SK-N-SH (cell line): ENCODE data around the gene WDR81. TPM values are rescaled to one million over a fixed set of nuclear protein-coding genes. Genes with fewer than 3 reads are reported as not detected.
A peak's percentile ranks its signal among the peaks of the same experiment; 100 is the strongest.

Experiments used
- CTCF ChIA-PET: fragments of 300-600, 350-600 bp; formaldehyde crosslinking; extraction: SDS; loops from one replicate; lab custom pipeline; 2021; lab: Yijun Ruan, JAX
- POLR2A ChIA-PET: fragments of 350-600 bp; sonication (Branson Sonifier 250); formaldehyde crosslinking; extraction: SDS; loops from one replicate; lab custom pipeline; 2020; ENCODE audit warnings: antibody characterized with exemption, inconsistent platforms; lab: Yijun Ruan, JAX
- DNase-seq: peaks from one replicate; pipeline ENCODE4 v3.0.0; 2012
- H2AFZ ChIP-seq: fragments of 200-600 bp; sonication (generic); 2 replicates; pipeline ENCODE4 v1.8.1; 2016; ENCODE audit warnings: antibody characterized with exemption, mild to moderate bottlenecking, low read depth
- H3F3A ChIP-seq: fragments of 200-600 bp; sonication (generic); replicated peaks from 2 replicates; pipeline ENCODE3; 2016; ENCODE audit warnings: antibody characterized with exemption, mild to moderate bottlenecking; ENCODE audit not compliant: insufficient read depth
- H3K27ac ChIP-seq, 2 experiments: fragments of 200-500 bp in 1 of 2; fragments of 200-600 bp in 1 of 2; sonication (Bioruptor generic) in 1 of 2; sonication (generic), shearing (Covaris generic) in 1 of 2; 2 replicates each; pipeline versions ENCODE4 v1.5.1 to v1.6.1; 2014 to 2016; ENCODE audit warnings: low read depth in 2 of 2, inconsistent platforms in 1 of 2, low read length in 1 of 2, mild to moderate bottlenecking in 1 of 2, mixed read lengths in 1 of 2
- H3K27me3 ChIP-seq: fragments of 200-600 bp; sonication (generic), shearing (Covaris generic); 2 replicates; pipeline ENCODE4 v1.6.1; 2016; ENCODE audit warnings: mixed run types; ENCODE audit not compliant: insufficient read depth
- H3K36me3 ChIP-seq, 2 experiments: fragments of 200-500 bp in 1 of 2; fragments of 200-600 bp in 1 of 2; sonication (Bioruptor generic) in 1 of 2; sonication (generic) in 1 of 2; replicated peaks in 1 of 2; 2 replicates each; pipeline versions ENCODE3 to v1.5.1; 2014 to 2016; ENCODE audit warnings: low read length in 1 of 2, mild to moderate bottlenecking in 1 of 2; ENCODE audit not compliant: insufficient read depth in 2 of 2, control insufficient read depth in 1 of 2
- H3K4me1 ChIP-seq, 2 experiments: fragments of 200-500 bp in 1 of 2; fragments of 200-600 bp in 1 of 2; sonication (Bioruptor generic) in 1 of 2; sonication (generic), shearing (Covaris generic) in 1 of 2; 2 replicates each; pipeline versions ENCODE4 v1.5.1 to v1.6.1; 2014 to 2016; ENCODE audit warnings: low read depth in 1 of 2, low read length in 1 of 2, mixed run types in 1 of 2; ENCODE audit not compliant: insufficient read depth in 2 of 2, control insufficient read depth in 1 of 2
- H3K4me2 ChIP-seq: fragments of 200-600 bp; sonication (generic), shearing (Covaris generic); 2 replicates; pipeline ENCODE4 v1.6.1; 2017; ENCODE audit warnings: mixed run types
- H3K4me3 ChIP-seq, 2 experiments: fragments of 200-500 bp in 1 of 2; fragments of 200-600 bp in 1 of 2; sonication (Bioruptor generic) in 1 of 2; sonication (generic), shearing (Covaris generic) in 1 of 2; 2 replicates each; pipeline versions ENCODE4 v1.5.1 to v1.8.1; 2014 to 2016; ENCODE audit warnings: low read depth in 2 of 2, inconsistent platforms in 1 of 2, low read length in 1 of 2, mild to moderate bottlenecking in 1 of 2, mixed read lengths in 1 of 2, moderate library complexity in 1 of 2
- H3K79me2 ChIP-seq: fragments of 200-600 bp; sonication (generic); 2 replicates; pipeline ENCODE4 v1.8.1; 2017; ENCODE audit warnings: mild to moderate bottlenecking; ENCODE audit not compliant: insufficient read depth
- H3K9ac ChIP-seq: fragments of 200-600 bp; sonication (generic); 2 replicates; pipeline ENCODE4 v1.6.1; 2017; ENCODE audit warnings: mixed run types
- H3K9me2 ChIP-seq: fragments of 200-600 bp; sonication (generic); 2 replicates; pipeline ENCODE4 v1.6.1; 2017; ENCODE audit warnings: mixed run types
- H3K9me3 ChIP-seq: fragments of 200-600 bp; sonication (generic); 2 replicates; pipeline ENCODE4 v1.6.1; 2017; ENCODE audit warnings: mixed run types, mild to moderate bottlenecking, moderate library complexity
- H4K20me1 ChIP-seq: fragments of 200-600 bp; sonication (generic); 2 replicates; pipeline ENCODE4 v1.6.1; 2017; ENCODE audit warnings: mild to moderate bottlenecking, mixed run types; ENCODE audit not compliant: insufficient read depth
- CHD2 ChIP-seq: fragments of 150-350 bp; IDR thresholded peaks from 2 replicates; pipeline ENCODE4 v1.6.1; 2018; ENCODE audit warnings: low read length; ENCODE audit not compliant: partially characterized antibody
- EZH2phosphoT487 ChIP-seq: fragments of 200-600 bp; sonication (generic); IDR thresholded peaks from 2 replicates; pipeline ENCODE4 v1.6.1; 2017; ENCODE audit warnings: low read depth, mixed run types, mild to moderate bottlenecking, antibody characterized with exemption, moderate library complexity, borderline replicate concordance
- FOXM1 ChIP-seq: IDR thresholded peaks from 2 replicates; pipeline ENCODE4 v1.4.0; 2012; ENCODE audit warnings: low read depth, mild to moderate bottlenecking
- GABPA ChIP-seq: IDR thresholded peaks from 2 replicates; pipeline ENCODE4 v1.4.0; 2012; ENCODE audit warnings: low read depth, mild to moderate bottlenecking
- MXI1 ChIP-seq: IDR thresholded peaks from 2 replicates; pipeline ENCODE4 v1.6.1; 2012; ENCODE audit warnings: mild to moderate bottlenecking, low read depth, low read length, improper control_type of control experiment
- NFIC ChIP-seq: IDR thresholded peaks from 2 replicates; pipeline ENCODE4 v1.4.0; 2012; ENCODE audit warnings: borderline replicate concordance
- NRF1 ChIP-seq: IDR thresholded peaks from 2 replicates; pipeline ENCODE4 v1.6.1; 2012; ENCODE audit warnings: low read depth, mild to moderate bottlenecking, low read length
- POLR2AphosphoS5 ChIP-seq: IDR thresholded peaks from 2 replicates; pipeline ENCODE4 v1.6.1; 2012; ENCODE audit warnings: low read depth, low read length
- RAD21 ChIP-seq: IDR thresholded peaks from 2 replicates; pipeline ENCODE4 v1.6.1; 2012; ENCODE audit warnings: mild to moderate bottlenecking, low read length
- RCOR1 ChIP-seq: fragments of 150-350 bp; IDR thresholded peaks from 2 replicates; pipeline ENCODE4 v1.6.1; 2017; ENCODE audit warnings: antibody characterized with exemption, low read length
- SIN3A ChIP-seq: IDR thresholded peaks from 2 replicates; pipeline ENCODE4 v1.6.1; 2012; ENCODE audit warnings: low read depth, mild to moderate bottlenecking, low read length, moderate library complexity, borderline replicate concordance
- SMC3 ChIP-seq: IDR thresholded peaks from 2 replicates; pipeline ENCODE4 v1.6.1; 2012; ENCODE audit warnings: low read depth, low read length, improper control_type of control experiment
- TAF1 ChIP-seq: IDR thresholded peaks from 2 replicates; pipeline ENCODE4 v1.6.1; 2012; ENCODE audit warnings: low read depth, mild to moderate bottlenecking, low read length, moderate library complexity, borderline replicate concordance
- TEAD4 ChIP-seq: IDR thresholded peaks from 2 replicates; pipeline ENCODE4 v1.4.0; 2012; ENCODE audit warnings: mild to moderate bottlenecking, borderline replicate concordance; ENCODE audit not compliant: insufficient read depth
- YY1 ChIP-seq: IDR thresholded peaks from 2 replicates; pipeline ENCODE4 v1.4.0; 2012; ENCODE audit warnings: low read depth, mild to moderate bottlenecking
- WGBS: methylation state at CpG from one replicate; pipeline ENCODE4 v1.1.6; 2017; ENCODE audit warnings: low lambda C conversion rate; 5-methylcytosine and 5-hydroxymethylcytosine counted together
- polyA plus RNA-seq, 3 experiments: library from polyadenylated mRNA; depleted of rRNA; stranded (reverse); fragments of >200 nt; gene quantifications; 2 replicates each; pipeline ENCODE4 v1.2.3, GENCODE V29; 2012
- TF ChIP-seq, protein P1 (sequence below): IDR thresholded peaks from 2 replicates; pipeline ENCODE4; 2012
- TF ChIP-seq, protein P2 (sequence below): fragments of 200-600 bp; sonication (generic); IDR thresholded peaks from 2 replicates; pipeline ENCODE4 v1.6.1; 2017; ENCODE audit warnings: antibody characterized with exemption, mild to moderate bottlenecking, moderate library complexity
- TF ChIP-seq, protein P3 (sequence below): fragments of 150-350 bp; IDR thresholded peaks from 2 replicates; pipeline ENCODE4 v1.6.1; 2017; ENCODE audit warnings: antibody characterized with exemption, low read length, low read depth, borderline replicate concordance
- TF ChIP-seq, protein P4 (sequence below): IDR thresholded peaks from 2 replicates; pipeline ENCODE4 v1.4.0; 2012; ENCODE audit warnings: low read depth, borderline replicate concordance
- TF ChIP-seq, protein P5 (sequence below): IDR thresholded peaks from 2 replicates; pipeline ENCODE4 v1.4.0; 2012; ENCODE audit warnings: low read depth, borderline replicate concordance
- TF ChIP-seq, protein P6 (sequence below): IDR thresholded peaks from 2 replicates; pipeline ENCODE4 v1.4.0; 2012; ENCODE audit warnings: low read depth
- TF ChIP-seq, protein P7 (sequence below): fragments of 150-350 bp; IDR thresholded peaks from 2 replicates; pipeline ENCODE4 v1.6.1; 2016; ENCODE audit warnings: mild to moderate bottlenecking, low read depth, low read length

WDR81 gene
- polyA plus RNA-seq, 1 of the 3 experiments (the other 2 are of a cell fraction), result 9.3 TPM

DNA sequence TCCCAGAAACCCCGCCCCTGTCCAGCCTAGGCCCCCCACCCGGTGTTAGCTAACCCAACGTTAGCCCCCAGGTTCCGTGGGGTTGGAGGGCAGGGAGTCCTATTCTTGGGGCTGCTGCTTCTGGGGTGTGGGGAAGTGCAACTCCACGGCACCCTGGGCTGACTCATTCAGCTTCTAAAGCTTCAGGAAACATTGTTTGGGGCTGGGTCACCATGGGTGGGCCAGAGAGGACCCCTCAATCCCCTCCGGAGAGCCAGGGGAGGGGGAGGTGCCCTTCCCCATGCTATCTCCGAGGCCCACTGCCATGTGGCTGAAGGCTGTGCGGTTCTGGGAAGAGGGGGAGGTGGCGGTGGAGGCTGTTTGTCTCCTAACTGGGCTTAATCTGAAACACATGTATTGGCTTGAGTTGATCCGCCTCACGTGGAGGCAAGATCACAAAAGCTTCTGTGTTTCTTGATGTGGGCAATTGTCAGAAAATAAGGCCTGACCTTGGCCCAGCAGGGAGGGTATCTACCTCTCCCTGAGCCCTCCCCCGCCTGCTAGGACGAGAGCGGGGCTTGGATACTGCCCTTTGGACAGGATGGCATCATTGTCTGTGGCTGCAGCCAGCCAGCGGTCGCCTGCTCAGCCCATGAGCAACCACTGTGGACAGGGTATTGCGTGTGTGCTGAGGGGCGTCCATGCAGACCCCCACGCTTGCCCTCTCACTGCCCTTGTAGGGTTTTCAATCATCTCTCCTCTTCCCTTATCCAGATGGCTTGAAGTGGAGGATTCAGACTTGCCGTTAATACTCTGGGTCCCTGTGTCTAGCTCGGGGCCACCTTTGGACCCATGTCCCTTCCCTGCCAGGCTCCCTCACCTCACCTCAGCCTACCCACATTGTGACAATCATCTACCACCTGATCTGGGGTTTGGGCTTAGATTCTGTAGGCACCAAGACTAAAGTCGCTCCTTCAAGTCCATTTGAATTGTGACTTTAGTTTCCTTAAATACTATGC, 38.7 kb downstream of the WDR81 start:
- Histone ChIP-seq H3K9me3 (no peaks in the 10 kb centered on the region), H3K27me3 (no peaks in the 10 kb centered on the region), H4K20me1 (no peaks in the 10 kb centered on the region), H3K4me1 (peaks cover 28 to 34% of the 10 kb centered on the region in 2 experiments; a peak in 3 of 4 replicates), H3F3A (no peaks in the 10 kb centered on the region), H3K4me3 (peak overlapping the region; percentile 47 to 50; a peak in 3 of 4 replicates), H3K36me3 (no peaks in the 10 kb centered on the region), H2AFZ (peak overlapping the region; percentile 87), H3K27ac (peak overlapping the region; percentile 51 to 98), H3K9me2 (no peaks in the 10 kb centered on the region), H3K4me2 (peak overlapping the region; percentile 88), H3K79me2 (no peaks in the 10 kb centered on the region), H3K9ac (peak overlapping the region; percentile 48)
- ChIA-PET CTCF (interaction anchor here (0.6 to 3.7 kb wide), 8 partner anchors 11 to 189 kb away, joined by 3 to 23 read pairs (median 3); partner anchors contain the start of gene WDR81), POLR2A (interaction anchor here (1.0 to 2.8 kb wide), 5 partner anchors 8 to 46 kb away, joined by 3 to 24 read pairs (median 5); partner anchors contain the start of gene WDR81)
- 32% methylated on average over 18 of the region's 22 CpGs for WGBS
- peak; percentile 92 for DNase-seq
- peak; percentile 52; the same call in 1 of the 2 replicates for TF ChIP-seq NFIC
- no peak for TF ChIP-seq EZH2phosphoT487
- TF ChIP-seq RCOR1, result peak; percentile 65; the same call in 1 of the 2 replicates
- TF ChIP-seq, protein P1, sequence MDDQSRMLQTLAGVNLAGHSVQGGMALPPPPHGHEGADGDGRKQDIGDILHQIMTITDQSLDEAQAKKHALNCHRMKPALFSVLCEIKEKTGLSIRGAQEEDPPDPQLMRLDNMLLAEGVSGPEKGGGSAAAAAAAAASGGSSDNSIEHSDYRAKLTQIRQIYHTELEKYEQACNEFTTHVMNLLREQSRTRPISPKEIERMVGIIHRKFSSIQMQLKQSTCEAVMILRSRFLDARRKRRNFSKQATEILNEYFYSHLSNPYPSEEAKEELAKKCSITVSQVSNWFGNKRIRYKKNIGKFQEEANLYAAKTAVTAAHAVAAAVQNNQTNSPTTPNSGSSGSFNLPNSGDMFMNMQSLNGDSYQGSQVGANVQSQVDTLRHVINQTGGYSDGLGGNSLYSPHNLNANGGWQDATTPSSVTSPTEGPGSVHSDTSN, result 0 out of 2 replicates have a peak, but pooled peaks have one; percentile 15
- no peak for TF ChIP-seq NRF1
- TF ChIP-seq, protein P2, sequence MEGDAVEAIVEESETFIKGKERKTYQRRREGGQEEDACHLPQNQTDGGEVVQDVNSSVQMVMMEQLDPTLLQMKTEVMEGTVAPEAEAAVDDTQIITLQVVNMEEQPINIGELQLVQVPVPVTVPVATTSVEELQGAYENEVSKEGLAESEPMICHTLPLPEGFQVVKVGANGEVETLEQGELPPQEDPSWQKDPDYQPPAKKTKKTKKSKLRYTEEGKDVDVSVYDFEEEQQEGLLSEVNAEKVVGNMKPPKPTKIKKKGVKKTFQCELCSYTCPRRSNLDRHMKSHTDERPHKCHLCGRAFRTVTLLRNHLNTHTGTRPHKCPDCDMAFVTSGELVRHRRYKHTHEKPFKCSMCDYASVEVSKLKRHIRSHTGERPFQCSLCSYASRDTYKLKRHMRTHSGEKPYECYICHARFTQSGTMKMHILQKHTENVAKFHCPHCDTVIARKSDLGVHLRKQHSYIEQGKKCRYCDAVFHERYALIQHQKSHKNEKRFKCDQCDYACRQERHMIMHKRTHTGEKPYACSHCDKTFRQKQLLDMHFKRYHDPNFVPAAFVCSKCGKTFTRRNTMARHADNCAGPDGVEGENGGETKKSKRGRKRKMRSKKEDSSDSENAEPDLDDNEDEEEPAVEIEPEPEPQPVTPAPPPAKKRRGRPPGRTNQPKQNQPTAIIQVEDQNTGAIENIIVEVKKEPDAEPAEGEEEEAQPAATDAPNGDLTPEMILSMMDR, result no peak
- TF ChIP-seq, protein P3, sequence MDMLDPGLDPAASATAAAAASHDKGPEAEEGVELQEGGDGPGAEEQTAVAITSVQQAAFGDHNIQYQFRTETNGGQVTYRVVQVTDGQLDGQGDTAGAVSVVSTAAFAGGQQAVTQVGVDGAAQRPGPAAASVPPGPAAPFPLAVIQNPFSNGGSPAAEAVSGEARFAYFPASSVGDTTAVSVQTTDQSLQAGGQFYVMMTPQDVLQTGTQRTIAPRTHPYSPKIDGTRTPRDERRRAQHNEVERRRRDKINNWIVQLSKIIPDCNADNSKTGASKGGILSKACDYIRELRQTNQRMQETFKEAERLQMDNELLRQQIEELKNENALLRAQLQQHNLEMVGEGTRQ, result no peak; the same call in 1 of the 2 replicates
- TF ChIP-seq SIN3A, result peak; percentile 60; the same call in 1 of the 2 replicates
- peak; percentile 28; the same call in 1 of the 2 replicates for TF ChIP-seq RAD21
- peak; percentile 84 for TF ChIP-seq POLR2AphosphoS5
- 0 out of 2 replicates have a peak, but pooled peaks have one; percentile 34 for TF ChIP-seq FOXM1
- TF ChIP-seq CHD2, result peak; percentile 95
- TF ChIP-seq GABPA, result no peak
- no peak for TF ChIP-seq YY1
- TF ChIP-seq, protein P4, sequence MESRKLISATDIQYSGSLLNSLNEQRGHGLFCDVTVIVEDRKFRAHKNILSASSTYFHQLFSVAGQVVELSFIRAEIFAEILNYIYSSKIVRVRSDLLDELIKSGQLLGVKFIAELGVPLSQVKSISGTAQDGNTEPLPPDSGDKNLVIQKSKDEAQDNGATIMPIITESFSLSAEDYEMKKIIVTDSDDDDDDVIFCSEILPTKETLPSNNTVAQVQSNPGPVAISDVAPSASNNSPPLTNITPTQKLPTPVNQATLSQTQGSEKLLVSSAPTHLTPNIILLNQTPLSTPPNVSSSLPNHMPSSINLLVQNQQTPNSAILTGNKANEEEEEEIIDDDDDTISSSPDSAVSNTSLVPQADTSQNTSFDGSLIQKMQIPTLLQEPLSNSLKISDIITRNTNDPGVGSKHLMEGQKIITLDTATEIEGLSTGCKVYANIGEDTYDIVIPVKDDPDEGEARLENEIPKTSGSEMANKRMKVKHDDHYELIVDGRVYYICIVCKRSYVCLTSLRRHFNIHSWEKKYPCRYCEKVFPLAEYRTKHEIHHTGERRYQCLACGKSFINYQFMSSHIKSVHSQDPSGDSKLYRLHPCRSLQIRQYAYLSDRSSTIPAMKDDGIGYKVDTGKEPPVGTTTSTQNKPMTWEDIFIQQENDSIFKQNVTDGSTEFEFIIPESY, result no peak
- TF ChIP-seq SMC3, result no peak; the same call in 1 of the 2 replicates
- no peak for TF ChIP-seq TEAD4
- TF ChIP-seq, protein P5, sequence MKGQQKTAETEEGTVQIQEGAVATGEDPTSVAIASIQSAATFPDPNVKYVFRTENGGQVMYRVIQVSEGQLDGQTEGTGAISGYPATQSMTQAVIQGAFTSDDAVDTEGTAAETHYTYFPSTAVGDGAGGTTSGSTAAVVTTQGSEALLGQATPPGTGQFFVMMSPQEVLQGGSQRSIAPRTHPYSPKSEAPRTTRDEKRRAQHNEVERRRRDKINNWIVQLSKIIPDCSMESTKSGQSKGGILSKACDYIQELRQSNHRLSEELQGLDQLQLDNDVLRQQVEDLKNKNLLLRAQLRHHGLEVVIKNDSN, result peak; percentile 54; the same call in 1 of the 2 replicates
- peak; percentile 94 for TF ChIP-seq MXI1
- TF ChIP-seq TAF1, result no peak
- TF ChIP-seq, protein P6, sequence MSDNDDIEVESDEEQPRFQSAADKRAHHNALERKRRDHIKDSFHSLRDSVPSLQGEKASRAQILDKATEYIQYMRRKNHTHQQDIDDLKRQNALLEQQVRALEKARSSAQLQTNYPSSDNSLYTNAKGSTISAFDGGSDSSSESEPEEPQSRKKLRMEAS, result peak; percentile 98
- TF ChIP-seq, protein P7, sequence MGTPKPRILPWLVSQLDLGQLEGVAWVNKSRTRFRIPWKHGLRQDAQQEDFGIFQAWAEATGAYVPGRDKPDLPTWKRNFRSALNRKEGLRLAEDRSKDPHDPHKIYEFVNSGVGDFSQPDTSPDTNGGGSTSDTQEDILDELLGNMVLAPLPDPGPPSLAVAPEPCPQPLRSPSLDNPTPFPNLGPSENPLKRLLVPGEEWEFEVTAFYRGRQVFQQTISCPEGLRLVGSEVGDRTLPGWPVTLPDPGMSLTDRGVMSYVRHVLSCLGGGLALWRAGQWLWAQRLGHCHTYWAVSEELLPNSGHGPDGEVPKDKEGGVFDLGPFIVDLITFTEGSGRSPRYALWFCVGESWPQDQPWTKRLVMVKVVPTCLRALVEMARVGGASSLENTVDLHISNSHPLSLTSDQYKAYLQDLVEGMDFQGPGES, result no peak
